GM19099 (cell line): ENCODE results near the gene FOLR1.

Experiments
- POLR2A ChIP-seq: IDR thresholded peaks from 3 replicates; pipeline ENCODE4 v1.6.1; 2011; ENCODE audit warnings: low read depth; ENCODE audit not compliant: insufficient read length; ENCODE audit errors: extremely low read depth

FOLR1 gene

GRCh38 chr11:72240461-72241290 lies 48.7 kb downstream of the FOLR1 start:
- TF ChIP-seq POLR2A = no peak

- no peak for TF ChIP-seq POLR2A
Observed at GRCh38 chr11:72241291-72241781, 49.4 kb downstream of the FOLR1 start.

GRCh38 chr11:72242141-72242540 lies 50.2 kb downstream of the FOLR1 start:
- no peak for TF ChIP-seq POLR2A

- no peak for TF ChIP-seq POLR2A
Observed at GRCh38 chr11:72243173-72244059, 51.5 kb downstream of the FOLR1 start.

GRCh38 chr11:72244060-72244360 lies 52.1 kb downstream of the FOLR1 start, which contains the start of gene PHOX2A:
Gene PHOX2A, minus strand, starts transcription at chr11:72244176. Its CDS starts 172 bp downstream, at chr11:72244004.
- TF ChIP-seq POLR2A = no peak

GRCh38 chr11:72244361-72245262 lies 52.7 kb downstream of the FOLR1 start:
- TF ChIP-seq POLR2A = no peak

- TF ChIP-seq POLR2A = no peak
Observed at GRCh38 chr11:72245263-72245816, 53.4 kb downstream of the FOLR1 start.
